Measurements from ENCODE around the gene DAPK1. TPM values are rescaled to one million over a fixed set of nuclear protein-coding genes. Genes with fewer than 3 reads are reported as not detected.

The DAPK1 gene
- total RNA-seq, 4 donors from 2014 or later = 14.5 to 28.3 (median 20.7) TPM

- 83% methylated on average over 4 of the region's 4 CpGs; no CpG with 5 or more reads in 1 of the 2 donors for WGBS, 2 donors (ENCODE audit: low coverage in 1 of 2)
- H3K4me1 ChIP-seq = peaks cover 0 to 20% (median 9%) of the 10 kb centered on the region in 4 donors
- no peak overlapping the region for H3K4me3 ChIP-seq
- intact Hi-C loops (cut with DNase I; ENCODE audit: low total_unique reads) (no loop called here), in situ Hi-C loops (cut with MboI; ENCODE audit: low pct_ligation_motif_present in 1 of 4, low pct_unique_long_range_greater_than_20kb in 1 of 4, low sequenced_read_pairs in 3 of 4) (loop anchor here in 1 of 4 donors (25.0 kb wide), 1 partner anchor 99 kb away; no protein-coding TSS in a partner anchor)
- H3K27ac ChIP-seq = peak overlapping the region in 2 of 4 donors; percentile 6 to 28
- DNase-seq = no peak
- no peaks in the 10 kb centered on the region for H3K27me3 ChIP-seq
- no peak for TF ChIP-seq POLR2A (IDR thresholded peaks at IDR 0.05)
- no peak for TF ChIP-seq CTCF (IDR thresholded peaks at IDR 0.05)
- no peak for TF ChIP-seq POLR2AphosphoS5 (IDR thresholded peaks at IDR 0.05)
- TF ChIP-seq EP300 (IDR thresholded peaks at IDR 0.05; ENCODE audit: low read depth) = no peak
- H3K9me3 ChIP-seq = no peaks in the 10 kb centered on the region
- no peaks in the 10 kb centered on the region for H3K36me3 ChIP-seq
Measured at GRCh38 chr9:87611776-87612175, 114.1 kb downstream of the DAPK1 start.

GRCh38 chr9:87612536-87612935 is 114.9 kb downstream of the DAPK1 start:
- no peak overlapping the region for H3K4me3 ChIP-seq
- no peaks in the 10 kb centered on the region for H3K36me3 ChIP-seq
- peak overlapping the region in 1 of 4 donors; percentile 28 for H3K27ac ChIP-seq
- in situ Hi-C loops (cut with MboI; ENCODE audit: low pct_ligation_motif_present in 1 of 4, low pct_unique_long_range_greater_than_20kb in 1 of 4, low sequenced_read_pairs in 3 of 4) = loop anchor here in 1 of 4 donors (25.0 kb wide), 1 partner anchor 100 kb away; no protein-coding TSS in a partner anchor
- peaks cover 0 to 20% (median 9%) of the 10 kb centered on the region in 4 donors for H3K4me1 ChIP-seq
- DNase-seq = no peak
- no peak for TF ChIP-seq POLR2AphosphoS5 (IDR thresholded peaks at IDR 0.05)
- TF ChIP-seq POLR2A (IDR thresholded peaks at IDR 0.05) = no peak
- no peak for TF ChIP-seq EP300 (IDR thresholded peaks at IDR 0.05; ENCODE audit: low read depth)
- TF ChIP-seq CTCF (IDR thresholded peaks at IDR 0.05) = no peak
- intact Hi-C loops (cut with DNase I; ENCODE audit: low total_unique reads) = no loop called here
- WGBS, 2 donors (ENCODE audit: low coverage in 1 of 2) = 89% methylated on average over 3 of the region's 3 CpGs; no CpG with 5 or more reads in 1 of the 2 donors
- no peaks in the 10 kb centered on the region for H3K27me3 ChIP-seq
- no peaks in the 10 kb centered on the region for H3K9me3 ChIP-seq

- no peak for DNase-seq
- H3K4me3 ChIP-seq = no peak overlapping the region
- WGBS, 2 donors (ENCODE audit: low coverage in 1 of 2) = 39 to 47% methylated on average over 9 to 11 of the region's 11 CpGs
- H3K36me3 ChIP-seq = no peaks in the 10 kb centered on the region
- peaks cover 0 to 20% (median 9%) of the 10 kb centered on the region in 4 donors for H3K4me1 ChIP-seq
- peak overlapping the region; percentile 25 to 59 (median 31) for H3K27ac ChIP-seq
- in situ Hi-C loops (cut with MboI; ENCODE audit: low pct_ligation_motif_present in 1 of 4, low pct_unique_long_range_greater_than_20kb in 1 of 4, low sequenced_read_pairs in 3 of 4) (loop anchor here in 1 of 4 donors (25.0 kb wide), 1 partner anchor 101 kb away; no protein-coding TSS in a partner anchor), intact Hi-C loops (cut with DNase I; ENCODE audit: low total_unique reads) (no loop called here)
- H3K9me3 ChIP-seq = no peaks in the 10 kb centered on the region
- TF ChIP-seq CTCF (IDR thresholded peaks at IDR 0.05) (no peak), EP300 (IDR thresholded peaks at IDR 0.05; ENCODE audit: low read depth) (no peak), POLR2A (IDR thresholded peaks at IDR 0.05) (no peak), POLR2AphosphoS5 (IDR thresholded peaks at IDR 0.05) (no peak)
- no peaks in the 10 kb centered on the region for H3K27me3 ChIP-seq
Measured at GRCh38 chr9:87613265-87614111, 115.8 kb downstream of the DAPK1 start.

- WGBS, 2 donors (ENCODE audit: low coverage in 1 of 2) = 64% methylated on average over 7 of the region's 7 CpGs; no CpG with 5 or more reads in 1 of the 2 donors
- intact Hi-C loops (cut with DNase I; ENCODE audit: low total_unique reads) = no loop called here
Measured at GRCh38 chr9:87614397-87614796, 116.7 kb downstream of the DAPK1 start.

More at GRCh38 chr9:87614397-87614796, 116.7 kb downstream of the DAPK1 start:
- H3K9me3 ChIP-seq = no peaks in the 10 kb centered on the region
- peak overlapping the region in 3 of 4 donors; percentile 10 to 59 (median 28) for H3K27ac ChIP-seq
- TF ChIP-seq EP300 (IDR thresholded peaks at IDR 0.05; ENCODE audit: low read depth) (no peak), POLR2AphosphoS5 (IDR thresholded peaks at IDR 0.05) (no peak), POLR2A (IDR thresholded peaks at IDR 0.05) (no peak), CTCF (IDR thresholded peaks at IDR 0.05) (no peak)
- no peaks in the 10 kb centered on the region for H3K27me3 ChIP-seq
- H3K4me1 ChIP-seq = peaks cover 0 to 20% (median 9%) of the 10 kb centered on the region in 4 donors
- in situ Hi-C loops (cut with MboI; ENCODE audit: low pct_ligation_motif_present in 1 of 4, low pct_unique_long_range_greater_than_20kb in 1 of 4, low sequenced_read_pairs in 3 of 4) = loop anchor here in 1 of 4 donors (25.0 kb wide), 1 partner anchor 102 kb away; no protein-coding TSS in a partner anchor
- H3K36me3 ChIP-seq = no peaks in the 10 kb centered on the region
- no peak for DNase-seq
- no peak overlapping the region for H3K4me3 ChIP-seq

Measured in transverse colon (tissue), 4 donors.